ENCODE measurements around the gene HSD17B12.

The HSD17B12 gene

GRCh38 chr11:43689167-43689566, 8.6 kb downstream of the HSD17B12 start:
- DNase-seq, result no peak

- no peak for DNase-seq
These were observed 10.6 kb downstream of the HSD17B12 start for GRCh38 chr11:43690929-43691725.

DNA sequence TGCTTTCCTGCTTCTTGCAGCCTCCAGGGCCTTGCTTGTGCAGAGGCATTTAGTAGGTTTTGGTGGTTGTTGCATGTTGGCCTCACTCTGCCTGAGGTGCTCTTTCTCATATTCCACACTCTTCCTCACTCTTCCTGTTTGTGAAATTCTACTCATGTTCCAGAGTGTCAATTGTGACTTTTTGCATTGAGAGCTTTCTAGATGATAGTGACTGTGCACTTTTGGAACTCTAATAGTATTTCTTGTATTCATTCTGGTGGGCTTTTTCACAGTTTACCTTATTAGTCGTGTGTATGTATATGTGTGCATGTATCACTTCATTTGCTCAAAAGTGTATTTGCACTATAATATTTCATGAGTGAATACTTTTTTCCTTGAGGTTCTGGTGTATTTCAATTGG, 11.3 kb downstream of the HSD17B12 start:
- DNase-seq, result no peak

- no peak for DNase-seq
These were observed 12.5 kb downstream of the HSD17B12 start for GRCh38 chr11:43693069-43693468.

DNA sequence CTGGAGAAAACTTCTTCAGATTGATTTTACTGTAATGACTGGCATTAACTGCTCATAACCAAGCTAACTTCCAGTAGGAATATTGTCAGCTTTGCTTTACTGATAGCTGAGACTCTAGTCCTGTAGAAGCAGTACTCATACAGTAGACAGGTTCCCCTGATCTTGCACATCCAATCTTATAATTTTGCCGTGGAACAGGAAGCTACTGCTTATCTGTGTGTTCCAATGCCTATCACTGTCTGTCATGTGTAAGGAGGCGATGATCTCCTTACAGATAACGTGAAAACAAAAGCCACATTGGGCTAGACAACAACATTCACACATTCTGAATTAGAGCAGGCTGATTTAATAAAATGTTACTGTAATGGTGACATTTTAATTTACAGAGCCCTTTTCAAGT, 13.2 kb downstream of the HSD17B12 start:
- no peak for DNase-seq

DNA sequence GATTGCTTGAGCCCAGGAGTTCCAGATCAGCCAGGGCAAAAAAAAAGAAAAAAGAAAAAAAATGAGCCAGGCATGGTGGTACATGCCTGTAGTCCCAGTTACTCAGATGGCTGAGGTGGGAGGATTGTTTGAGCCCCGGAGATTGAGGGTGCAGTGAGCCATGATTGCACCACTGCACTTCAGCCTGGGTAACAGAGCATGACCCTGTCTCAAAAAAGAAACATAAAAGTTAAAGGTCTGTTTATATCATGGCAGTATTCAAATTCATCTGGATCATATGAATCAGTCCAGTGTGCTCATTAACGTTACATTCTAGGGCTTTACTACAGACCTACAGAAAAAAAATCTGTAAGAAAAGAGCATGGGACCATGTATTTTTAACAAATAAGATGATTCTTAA, 13.9 kb downstream of the HSD17B12 start:
- DNase-seq, result no peak

DNA sequence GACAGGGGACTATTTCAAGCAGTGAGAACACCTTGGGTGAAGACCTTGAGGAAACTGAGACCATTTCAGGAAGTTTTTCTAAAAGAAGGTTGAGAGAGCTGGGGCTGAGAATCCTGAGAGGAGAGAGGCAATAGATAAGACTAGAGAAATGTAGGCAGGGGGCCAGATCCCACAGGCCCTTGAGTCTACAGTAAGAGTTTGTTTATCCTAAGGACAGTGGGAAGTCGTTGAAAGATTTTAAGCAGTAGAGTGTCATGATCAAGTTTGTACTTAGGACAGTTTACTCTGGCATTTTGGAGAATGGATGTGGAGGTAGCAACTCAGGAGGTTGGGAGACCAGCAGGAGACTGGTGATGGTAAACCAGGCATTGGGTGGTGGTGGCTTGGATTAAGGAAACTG, 17.1 kb downstream of the HSD17B12 start:
- DNase-seq, result no peak

- no peak for DNase-seq
These were observed 19.3 kb downstream of the HSD17B12 start for GRCh38 chr11:43699870-43700269.

- DNase-seq, result no peak
These were observed 26.1 kb downstream of the HSD17B12 start for GRCh38 chr11:43706631-43707030.

- no peak for DNase-seq
These were observed 28.2 kb downstream of the HSD17B12 start for GRCh38 chr11:43708776-43709175.

DNA sequence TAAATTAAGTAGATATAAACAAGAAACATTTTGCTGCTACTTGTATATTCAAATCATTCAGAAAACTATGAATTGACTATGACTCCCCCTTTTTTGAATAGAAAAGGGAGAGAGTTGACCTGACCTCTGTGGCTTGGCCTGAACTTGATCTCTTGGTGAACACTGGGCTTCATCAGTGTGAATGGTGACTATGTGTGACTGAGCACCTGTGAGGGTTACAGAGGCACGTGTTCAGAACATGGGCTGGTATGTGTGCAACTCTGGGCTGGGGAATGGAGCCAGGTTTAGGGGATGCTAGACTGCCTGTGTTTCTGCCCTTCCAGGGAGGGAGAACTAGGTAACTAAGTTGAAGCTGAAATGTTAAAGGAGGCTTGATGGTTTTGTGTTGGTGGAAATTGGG, 29.2 kb downstream of the HSD17B12 start:
- no peak for DNase-seq

DNA sequence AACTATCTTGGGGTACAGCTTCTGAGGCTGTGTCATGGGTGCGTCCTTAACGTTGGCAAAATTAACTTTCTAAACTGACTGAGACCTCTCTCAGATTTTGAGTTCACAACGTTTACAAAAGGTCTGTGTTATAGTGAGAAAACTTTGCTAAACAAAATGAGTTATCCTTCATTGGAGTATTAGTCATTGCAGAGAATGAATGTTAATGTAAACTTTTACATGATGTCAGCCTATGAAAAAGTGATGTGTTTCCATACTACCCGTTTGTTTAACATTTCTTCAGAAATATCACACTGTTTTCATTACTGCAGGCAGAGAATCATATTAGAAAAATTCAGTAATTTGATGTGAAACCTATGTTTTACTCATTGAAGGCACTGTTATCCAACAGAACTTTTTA, 32.1 kb downstream of the HSD17B12 start:
- DNase-seq, result no peak

GRCh38 chr11:43718373-43718772, 37.8 kb downstream of the HSD17B12 start:
- no peak for DNase-seq

- DNase-seq, result no peak
These were observed 43.1 kb downstream of the HSD17B12 start for GRCh38 chr11:43723617-43724016.

- no peak for DNase-seq
These were observed 51.7 kb downstream of the HSD17B12 start for GRCh38 chr11:43732225-43732624.

GRCh38 chr11:43734256-43734655, 53.7 kb downstream of the HSD17B12 start:
- DNase-seq, result no peak

DNA sequence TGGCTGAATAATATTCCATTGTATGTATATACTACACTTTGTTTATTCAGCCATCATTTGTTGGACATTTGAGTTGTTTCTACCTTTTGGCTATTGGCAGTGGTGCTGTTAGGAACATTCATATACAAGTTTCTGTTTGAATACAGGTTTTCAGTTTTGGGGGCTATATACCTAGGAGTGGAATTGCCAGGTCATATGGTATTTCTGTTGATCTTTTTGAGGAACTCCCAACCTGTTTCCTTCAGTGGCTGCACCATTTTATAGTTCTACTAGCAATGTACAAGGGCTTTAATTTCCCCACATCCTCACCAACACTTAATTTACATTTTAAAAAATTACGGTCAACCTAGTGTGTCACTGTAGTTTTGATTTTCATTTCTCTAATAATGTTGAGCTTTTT, 54.6 kb downstream of the HSD17B12 start:
- no peak for DNase-seq

GRCh38 chr11:43735961-43736360, 55.4 kb downstream of the HSD17B12 start:
- no peak for DNase-seq

GRCh38 chr11:43736502-43737200, 56.1 kb downstream of the HSD17B12 start:
- peak; percentile 62 for DNase-seq

GRCh38 chr11:43737201-43737590, 56.7 kb downstream of the HSD17B12 start:
- DNase-seq, result no peak

GRCh38 chr11:43738600-43739409, 58.3 kb downstream of the HSD17B12 start:
- no peak for DNase-seq

DNA sequence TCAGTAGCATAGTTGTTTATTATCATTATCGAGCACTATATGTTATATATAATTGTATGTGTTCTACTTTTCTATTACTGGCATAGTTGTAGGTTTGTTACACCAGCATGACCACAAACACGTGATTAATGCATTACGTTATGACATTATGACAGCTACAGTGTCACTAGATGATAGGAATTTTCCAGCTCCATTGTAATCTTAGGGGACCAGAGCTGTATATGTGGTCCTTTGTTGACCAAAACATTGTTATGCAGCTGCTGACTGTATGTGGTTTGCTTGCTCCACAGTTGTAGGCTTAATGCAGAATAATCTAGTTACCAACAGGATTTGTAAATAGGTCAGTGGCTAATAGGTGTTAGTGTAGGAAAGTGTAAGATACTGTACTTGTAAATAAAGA, 66.1 kb downstream of the HSD17B12 start:
- DNase-seq, result no peak

- no peak for DNase-seq
These were observed 66.7 kb downstream of the HSD17B12 start for GRCh38 chr11:43747130-43747802.

Measured in NCI-H2227 treated with DMSO at 0.1 percent for 48 hours (cell line).